ENCODE results near the gene ARID1A. TPM values are rescaled to one million over a fixed set of nuclear protein-coding genes. Genes with fewer than 3 reads are reported as not detected.

ARID1A gene
- polyA plus RNA-seq, 3 donors from 2014 or later: 7.1 to 34.6 (median 16.0) TPM

DNA sequence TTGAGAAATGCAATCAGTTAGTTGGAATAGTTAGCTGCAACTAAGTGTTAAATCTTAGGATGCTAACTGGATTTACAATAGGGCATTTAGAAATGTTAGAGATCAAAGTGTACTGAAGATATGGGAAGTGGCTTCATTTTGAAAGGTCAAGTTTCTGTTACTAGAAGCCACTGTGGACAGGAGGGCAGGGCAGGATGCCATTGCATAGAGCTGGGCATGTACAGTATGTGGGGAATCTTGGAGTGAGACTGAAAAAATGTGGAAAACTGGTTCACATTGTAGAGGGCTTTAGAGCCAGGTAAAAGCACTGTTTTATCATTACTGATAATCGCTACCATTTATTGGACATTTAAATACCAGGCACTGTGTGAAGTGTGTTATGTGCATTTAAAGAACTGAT is 31.0 kb downstream of the ARID1A start:
- Mint-ChIP-seq H3K27me3 (ENCODE audit: low read depth in 3 of 3) (peaks cover 0 to 3% (median 0%) of the 10 kb centered on the region in 3 donors), H3K27ac (peak overlapping the region in 5 of 6 donors; percentile 41 to 74 (median 63)), H3K4me3 (peak overlapping the region in 2 of 5 donors; percentile 27 to 31)

GRCh38 chr1:26727476-26727875 is 31.7 kb downstream of the ARID1A start:
- peaks cover 0 to 3% (median 0%) of the 10 kb centered on the region in 3 donors for H3K27me3 Mint-ChIP-seq (ENCODE audit: low read depth in 3 of 3)
- H3K27ac Mint-ChIP-seq: peak overlapping the region in 5 of 6 donors; percentile 17 to 77 (median 69)
- H3K36me3 Mint-ChIP-seq: peaks cover 0 to 20% (median 14%) of the 10 kb centered on the region in 3 donors
- H3K9me3 Mint-ChIP-seq: no peaks in the 10 kb centered on the region
- DNase-seq: no peak
- H3K4me1 Mint-ChIP-seq: peaks cover 83 to 89% of the 10 kb centered on the region in 2 donors
- H3K4me3 Mint-ChIP-seq: no peak overlapping the region

More for the DNA sequence above, 31.0 kb downstream of the ARID1A start:
- no peaks in the 10 kb centered on the region for H3K9me3 Mint-ChIP-seq
- DNase-seq: no peak
- H3K4me1 Mint-ChIP-seq: peaks cover 86 to 96% of the 10 kb centered on the region in 2 donors
- peaks cover 0 to 15% (median 14%) of the 10 kb centered on the region in 3 donors for H3K36me3 Mint-ChIP-seq

GRCh38 chr1:26728645-26729044 is 32.8 kb downstream of the ARID1A start:
- Mint-ChIP-seq H3K27me3 (ENCODE audit: low read depth in 3 of 3) (no peaks in the 10 kb centered on the region), H3K36me3 (peaks cover 0 to 27% (median 17%) of the 10 kb centered on the region in 3 donors), H3K4me1 (peaks cover 83 to 89% of the 10 kb centered on the region in 2 donors), H3K9me3 (no peaks in the 10 kb centered on the region), H3K27ac (peak overlapping the region; percentile 17 to 81 (median 56)), H3K4me3 (peak overlapping the region in 1 of 5 donors; percentile 8)
- DNase-seq: no peak

- peaks cover 83 to 89% of the 10 kb centered on the region in 2 donors for H3K4me1 Mint-ChIP-seq
- H3K36me3 Mint-ChIP-seq: peaks cover 0 to 27% (median 17%) of the 10 kb centered on the region in 3 donors
- H3K27me3 Mint-ChIP-seq (ENCODE audit: low read depth in 3 of 3): peaks cover 0 to 1% (median 0%) of the 10 kb centered on the region in 3 donors
- no peak overlapping the region for H3K4me3 Mint-ChIP-seq
- no peak for DNase-seq
- peak overlapping the region in 3 of 6 donors; percentile 17 to 81 (median 55) for H3K27ac Mint-ChIP-seq
- no peaks in the 10 kb centered on the region for H3K9me3 Mint-ChIP-seq
Observed at GRCh38 chr1:26729633-26730032, 33.8 kb downstream of the ARID1A start.

DNA sequence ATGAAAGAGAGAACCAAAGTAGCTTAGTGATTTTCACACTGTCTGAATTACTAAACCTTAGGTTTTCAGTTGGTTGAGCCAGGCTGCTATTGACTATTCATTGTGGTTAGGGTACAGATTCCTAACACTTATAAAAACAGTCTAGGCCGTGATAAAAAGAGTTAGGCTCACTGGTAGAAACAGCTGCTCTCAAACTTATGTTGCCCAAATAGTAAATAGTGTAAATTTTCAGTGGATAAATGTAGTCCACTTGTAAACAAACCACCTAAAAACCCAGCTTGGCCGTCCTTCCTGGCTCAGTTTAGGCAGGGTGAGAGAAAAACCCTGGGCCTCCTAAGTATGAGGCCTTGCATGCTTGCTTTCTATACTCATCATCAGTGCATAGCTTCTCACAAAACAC is 34.9 kb downstream of the ARID1A start:
- peaks cover 80 to 87% of the 10 kb centered on the region in 2 donors for H3K4me1 Mint-ChIP-seq
- peaks cover 0 to 1% (median 0%) of the 10 kb centered on the region in 3 donors for H3K27me3 Mint-ChIP-seq (ENCODE audit: low read depth in 3 of 3)
- H3K4me3 Mint-ChIP-seq: no peak overlapping the region
- H3K27ac Mint-ChIP-seq: peak overlapping the region; percentile 14 to 75 (median 58)
- H3K36me3 Mint-ChIP-seq: peaks cover 3 to 29% (median 18%) of the 10 kb centered on the region in 3 donors
- no peaks in the 10 kb centered on the region for H3K9me3 Mint-ChIP-seq
- no peak for DNase-seq

DNA sequence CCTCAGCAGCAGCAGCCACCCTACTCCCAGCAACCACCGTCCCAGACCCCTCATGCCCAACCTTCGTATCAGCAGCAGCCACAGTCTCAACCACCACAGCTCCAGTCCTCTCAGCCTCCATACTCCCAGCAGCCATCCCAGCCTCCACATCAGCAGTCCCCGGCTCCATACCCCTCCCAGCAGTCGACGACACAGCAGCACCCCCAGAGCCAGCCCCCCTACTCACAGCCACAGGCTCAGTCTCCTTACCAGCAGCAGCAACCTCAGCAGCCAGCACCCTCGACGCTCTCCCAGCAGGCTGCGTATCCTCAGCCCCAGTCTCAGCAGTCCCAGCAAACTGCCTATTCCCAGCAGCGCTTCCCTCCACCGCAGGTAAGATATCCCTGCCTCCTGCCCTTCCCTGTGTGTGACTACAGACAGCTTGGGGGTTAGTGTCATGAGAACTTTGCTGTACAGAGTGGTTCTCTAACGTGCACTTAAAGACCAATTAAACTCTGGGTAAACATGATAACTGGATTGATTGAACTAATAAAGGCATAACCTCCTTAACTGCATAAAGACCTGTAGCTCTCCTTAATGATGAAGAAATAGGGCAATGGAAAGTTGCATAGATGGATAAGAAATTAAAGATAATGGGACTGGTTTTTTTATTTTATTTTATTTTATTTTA is 35.6 kb downstream of the ARID1A start:
- DNase-seq: no peak
- H3K27ac Mint-ChIP-seq: peak overlapping the region; percentile 14 to 75 (median 60)
- no peak overlapping the region for H3K4me3 Mint-ChIP-seq
- peaks cover 78 to 87% of the 10 kb centered on the region in 2 donors for H3K4me1 Mint-ChIP-seq
- H3K27me3 Mint-ChIP-seq (ENCODE audit: low read depth in 3 of 3): peaks cover 0 to 1% (median 0%) of the 10 kb centered on the region in 3 donors
- no peaks in the 10 kb centered on the region for H3K9me3 Mint-ChIP-seq
- H3K36me3 Mint-ChIP-seq: peaks cover 5 to 31% (median 20%) of the 10 kb centered on the region in 3 donors

- Mint-ChIP-seq H3K9me3 (no peaks in the 10 kb centered on the region), H3K36me3 (peaks cover 5 to 26% (median 20%) of the 10 kb centered on the region in 3 donors), H3K4me1 (peaks cover 60 to 67% of the 10 kb centered on the region in 2 donors), H3K4me3 (peak overlapping the region in 4 of 5 donors; percentile 59 to 75 (median 68)), H3K27ac (peak overlapping the region in 4 of 6 donors; percentile 24 to 76 (median 62)), H3K27me3 (ENCODE audit: low read depth in 3 of 3) (peaks cover 0 to 2% (median 1%) of the 10 kb centered on the region in 3 donors)
- DNase-seq: no peak
Observed at GRCh38 chr1:26733392-26733791, 37.6 kb downstream of the ARID1A start.

DNA sequence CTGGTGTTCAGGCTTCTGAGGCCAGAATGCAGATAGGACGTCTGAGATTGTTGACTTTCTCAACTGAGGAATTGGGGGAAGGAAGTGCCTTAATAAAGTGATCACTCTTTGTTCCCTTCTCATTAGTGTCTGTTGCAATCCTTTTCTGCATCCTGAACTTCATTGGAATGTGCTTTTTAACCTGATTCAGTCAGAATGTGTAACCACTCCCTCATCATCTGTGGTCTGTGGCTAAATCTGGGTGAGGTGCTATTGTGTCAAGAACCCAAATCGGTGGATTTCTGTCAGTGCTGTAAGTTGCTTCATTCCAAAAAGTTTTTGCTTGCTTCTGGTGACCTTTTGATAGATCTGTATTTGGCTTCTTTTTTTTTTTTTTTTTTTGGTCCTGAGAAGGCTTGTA is 38.2 kb downstream of the ARID1A start:
- Mint-ChIP-seq H3K36me3 (peaks cover 5 to 26% (median 20%) of the 10 kb centered on the region in 3 donors), H3K27ac (peak overlapping the region in 5 of 6 donors; percentile 29 to 76 (median 62)), H3K9me3 (no peaks in the 10 kb centered on the region), H3K4me3 (peak overlapping the region; percentile 29 to 75 (median 66)), H3K4me1 (peaks cover 55 to 63% of the 10 kb centered on the region in 2 donors), H3K27me3 (ENCODE audit: low read depth in 3 of 3) (peaks cover 0 to 2% (median 1%) of the 10 kb centered on the region in 3 donors)
- DNase-seq: peak; percentile 31 to 45 (median 35)

DNA sequence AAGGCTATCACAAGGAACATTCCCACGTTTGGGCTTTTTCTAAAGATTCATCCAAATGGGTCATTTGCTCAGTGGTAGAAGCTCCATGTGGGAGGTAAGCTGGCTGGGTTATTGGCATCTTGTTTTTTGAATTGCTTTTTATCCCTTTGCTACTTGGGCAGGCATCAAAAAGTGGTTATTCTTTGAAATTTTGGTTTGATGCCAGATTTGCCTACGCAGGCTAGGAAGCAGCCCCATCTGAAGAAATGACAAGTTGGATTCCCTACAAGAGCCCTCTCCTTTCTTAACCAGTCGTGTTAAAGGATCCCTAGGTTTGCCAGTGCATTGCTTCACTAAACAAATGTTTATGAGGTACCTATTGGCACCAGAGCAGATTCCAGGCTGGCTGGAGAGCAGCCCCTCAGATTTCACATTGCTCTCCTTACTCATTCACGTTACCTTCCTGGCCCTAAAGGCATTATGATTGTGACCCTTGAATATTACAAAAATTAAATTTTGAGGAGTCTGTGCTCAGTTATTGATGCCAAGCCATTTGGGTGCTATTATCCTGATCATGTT is 38.8 kb downstream of the ARID1A start:
- H3K4me3 Mint-ChIP-seq: peak overlapping the region in 4 of 5 donors; percentile 29 to 70 (median 62)
- peaks cover 0 to 2% (median 1%) of the 10 kb centered on the region in 3 donors for H3K27me3 Mint-ChIP-seq (ENCODE audit: low read depth in 3 of 3)
- peaks cover 5 to 29% (median 20%) of the 10 kb centered on the region in 3 donors for H3K36me3 Mint-ChIP-seq
- DNase-seq: no peak
- peaks cover 56 to 63% of the 10 kb centered on the region in 2 donors for H3K4me1 Mint-ChIP-seq
- H3K9me3 Mint-ChIP-seq: no peaks in the 10 kb centered on the region
- H3K27ac Mint-ChIP-seq: peak overlapping the region in 3 of 6 donors; percentile 7 to 62 (median 29)

DNA sequence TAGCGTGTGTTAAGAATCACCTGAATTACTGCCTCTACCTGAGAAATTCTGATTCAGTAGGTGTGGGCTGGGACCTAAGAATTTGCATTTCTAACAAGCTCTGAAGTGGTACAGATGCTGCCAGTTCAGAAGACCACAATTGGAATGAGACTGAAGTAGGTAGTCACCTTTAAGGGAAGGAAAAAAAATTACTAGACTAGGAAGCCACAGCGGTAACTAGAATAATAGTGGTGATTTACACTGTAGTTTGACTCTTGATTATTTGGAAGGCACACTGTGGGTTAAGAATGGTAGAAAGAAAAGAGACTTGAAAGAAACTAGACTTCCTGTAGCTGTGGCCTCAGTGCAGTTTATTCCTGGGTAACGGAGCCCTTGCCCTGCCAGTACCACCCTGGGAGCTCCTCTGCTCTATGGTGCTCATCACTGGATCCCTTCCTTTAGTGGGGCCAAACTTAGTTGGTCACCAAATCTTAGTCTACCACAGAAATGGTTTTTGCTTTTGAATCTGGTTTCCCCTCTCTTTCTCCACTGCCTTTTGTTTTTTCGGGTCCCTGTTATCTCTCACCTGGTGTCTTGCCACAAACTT is 43.6 kb downstream of the ARID1A start:
- Mint-ChIP-seq H3K9me3 (no peaks in the 10 kb centered on the region), H3K4me3 (peak overlapping the region in 4 of 5 donors; percentile 7 to 57 (median 27)), H3K27ac (peak overlapping the region; percentile 1 to 79 (median 72)), H3K27me3 (ENCODE audit: low read depth in 3 of 3) (peaks cover 0 to 2% (median 2%) of the 10 kb centered on the region in 3 donors), H3K36me3 (peaks cover 5 to 17% (median 17%) of the 10 kb centered on the region in 3 donors), H3K4me1 (peaks cover 57 to 70% of the 10 kb centered on the region in 2 donors)
- no peak for DNase-seq

- Mint-ChIP-seq H3K9me3 (no peaks in the 10 kb centered on the region), H3K4me1 (peaks cover 59 to 71% of the 10 kb centered on the region in 2 donors), H3K27me3 (ENCODE audit: low read depth in 3 of 3) (peaks cover 0 to 2% (median 2%) of the 10 kb centered on the region in 3 donors), H3K36me3 (peaks cover 5 to 17% (median 17%) of the 10 kb centered on the region in 3 donors), H3K27ac (peak overlapping the region; percentile 1 to 79 (median 64)), H3K4me3 (peak overlapping the region in 3 of 5 donors; percentile 0 to 57 (median 7))
- DNase-seq: no peak
Observed at GRCh38 chr1:26740023-26740634, 44.3 kb downstream of the ARID1A start.

DNA sequence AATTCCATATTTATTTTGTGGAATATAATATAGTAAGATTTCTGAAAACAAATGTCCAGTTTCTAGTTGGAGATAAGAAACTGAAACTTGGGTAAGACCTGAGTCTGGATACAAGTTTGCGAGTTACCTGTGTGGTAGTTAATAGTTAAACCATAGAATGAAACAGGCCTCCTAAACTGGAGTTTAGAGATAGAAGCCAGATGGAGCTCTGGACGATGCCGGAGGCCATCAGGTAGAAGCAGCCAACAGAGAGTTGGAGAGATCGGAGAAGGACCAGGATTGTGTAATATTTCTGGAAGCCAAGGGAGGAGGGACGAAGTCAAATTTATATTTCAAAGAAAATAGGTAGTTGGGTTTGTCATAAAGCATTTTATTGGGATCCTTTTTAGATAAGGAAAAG is 45.1 kb downstream of the ARID1A start:
- H3K9me3 Mint-ChIP-seq: no peaks in the 10 kb centered on the region
- peaks cover 0 to 14% (median 13%) of the 10 kb centered on the region in 3 donors for H3K36me3 Mint-ChIP-seq
- peak overlapping the region; percentile 1 to 79 (median 46) for H3K27ac Mint-ChIP-seq
- no peak overlapping the region for H3K4me3 Mint-ChIP-seq
- peaks cover 64 to 73% of the 10 kb centered on the region in 2 donors for H3K4me1 Mint-ChIP-seq
- peaks cover 0 to 2% (median 2%) of the 10 kb centered on the region in 3 donors for H3K27me3 Mint-ChIP-seq (ENCODE audit: low read depth in 3 of 3)
- no peak for DNase-seq

DNA sequence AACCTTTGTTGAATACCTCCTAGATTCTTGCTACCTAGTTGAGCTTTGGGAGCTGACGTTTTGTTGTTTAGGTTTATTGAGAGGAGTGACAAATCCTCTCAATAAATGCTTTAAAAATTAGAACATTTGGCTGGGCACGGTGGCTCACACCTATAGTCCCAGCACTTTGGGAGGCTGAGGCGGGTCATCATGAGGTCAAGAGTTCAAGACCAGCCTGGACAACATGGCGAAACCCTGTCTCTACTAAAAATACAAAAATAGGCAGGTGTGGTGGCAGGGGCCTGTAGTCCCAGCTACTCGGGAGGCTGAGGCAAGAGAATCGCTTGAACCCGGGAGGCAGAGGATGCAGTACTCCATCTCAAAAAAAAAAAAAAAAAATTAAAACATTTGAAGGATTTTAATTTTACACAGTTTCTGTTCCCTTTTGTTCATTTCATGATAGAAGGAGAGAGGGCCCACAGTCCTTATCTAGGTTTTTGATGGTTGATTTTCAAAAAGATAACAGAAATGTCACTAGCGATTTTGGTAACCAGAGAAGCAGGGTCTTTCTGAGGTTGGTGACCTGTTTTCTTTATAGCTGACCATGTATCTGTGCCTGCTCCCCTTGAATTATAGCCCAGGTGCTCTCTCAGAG is 47.7 kb downstream of the ARID1A start:
- Mint-ChIP-seq H3K36me3 (peaks cover 0 to 20% (median 14%) of the 10 kb centered on the region in 3 donors), H3K27ac (peak overlapping the region; percentile 90 to 98 (median 94)), H3K4me3 (peak overlapping the region; percentile 70 to 82 (median 78)), H3K9me3 (no peaks in the 10 kb centered on the region), H3K4me1 (peaks cover 84 to 95% of the 10 kb centered on the region in 2 donors), H3K27me3 (ENCODE audit: low read depth in 3 of 3) (peaks cover 0 to 2% (median 0%) of the 10 kb centered on the region in 3 donors)
- DNase-seq: no peak

Measured in immature natural killer cell (primary cell).